NCI-H526 treated with DMSO at 0.1 percent for 48 hours (cell line): ENCODE results near the gene ATP8B1.
"Not testable (repeated sequence)": the region's sequence is repeated elsewhere in the genome, so short reads cannot be mapped to it uniquely, and the experiment has no call there.

Experiments
- DNase-seq: peaks from one replicate; lab custom pipeline; 2025; lab: John Stamatoyannopoulos, UW

Gene ATP8B1

DNA sequence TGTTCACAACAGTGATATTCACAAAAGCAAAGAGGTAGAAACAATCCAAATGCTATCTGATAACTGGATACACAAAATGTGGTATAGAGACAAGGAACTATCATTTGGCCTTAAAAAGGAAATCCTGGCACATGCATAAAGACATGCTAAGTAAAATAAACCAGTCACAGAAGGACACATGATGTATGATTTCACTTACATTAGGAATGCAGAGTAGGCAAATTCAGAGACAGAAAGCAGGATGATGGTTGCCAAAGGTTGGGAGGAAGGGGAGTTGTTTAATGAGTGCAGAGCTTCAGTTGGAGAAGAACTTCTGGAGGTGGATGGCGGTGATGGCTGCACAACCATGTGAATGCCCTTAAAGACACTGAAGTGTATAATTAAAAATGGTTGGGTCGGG lies 38.1 kb downstream of the ATP8B1 start:
- no peak for DNase-seq

DNA sequence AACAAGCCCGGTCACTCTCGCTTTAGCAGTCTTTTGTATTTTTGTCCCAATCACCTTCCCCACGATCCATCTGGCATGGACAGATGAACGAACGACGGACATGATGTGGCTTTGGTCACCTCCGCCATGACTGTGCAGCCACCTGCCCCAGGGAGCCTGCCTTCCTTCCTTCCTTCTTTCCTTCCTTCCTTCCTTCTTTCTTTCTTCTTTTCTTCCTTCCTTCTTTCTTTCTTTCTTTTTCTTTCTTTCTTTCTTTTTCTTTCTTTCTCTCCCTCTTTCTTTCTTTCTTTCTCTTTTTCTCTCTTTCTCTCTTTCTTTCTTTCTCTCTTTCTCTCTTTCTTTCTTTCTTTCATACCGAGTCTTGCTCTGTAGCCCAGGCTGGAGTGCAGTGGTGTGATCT lies 39.0 kb downstream of the ATP8B1 start:
- DNase-seq, result no peak

DNA sequence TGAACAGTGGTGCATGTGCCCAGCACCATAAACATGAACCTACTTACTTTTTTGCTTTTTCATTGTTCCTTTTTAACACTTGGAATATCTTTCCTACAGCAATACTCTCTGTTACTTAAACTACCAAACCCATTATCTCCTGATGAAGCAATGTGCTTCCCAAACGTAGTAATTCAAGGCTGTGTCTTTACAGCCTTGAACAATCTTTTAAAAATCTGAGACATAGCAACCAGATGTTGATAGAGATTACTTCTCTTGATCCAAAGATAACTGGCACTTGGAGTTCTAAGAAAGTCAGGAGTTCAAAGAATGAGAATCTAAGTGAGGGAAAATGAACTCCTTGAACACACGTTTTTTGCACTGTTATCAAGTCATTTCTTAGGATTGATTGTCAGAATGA lies 40.4 kb downstream of the ATP8B1 start:
- no peak for DNase-seq

DNA sequence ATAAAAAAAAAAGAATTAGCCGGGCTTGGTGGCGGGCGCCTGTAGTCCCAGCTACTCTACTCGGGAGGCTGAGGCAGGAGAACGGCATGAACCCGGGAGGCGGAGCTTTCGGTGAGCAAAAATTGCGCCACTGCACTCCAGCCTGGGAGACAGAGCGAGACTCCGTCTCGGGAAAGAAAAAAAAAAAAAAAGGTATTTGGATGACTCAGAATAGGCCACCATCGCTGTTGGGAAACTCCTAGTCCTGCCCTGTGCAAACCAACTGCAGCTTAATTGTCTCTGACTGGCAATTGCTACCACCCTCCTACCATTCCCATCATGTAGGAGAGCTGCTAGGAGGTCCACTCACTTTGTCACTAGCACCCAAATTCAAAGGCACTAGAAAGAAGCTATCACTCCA lies 43.5 kb downstream of the ATP8B1 start:
- no peak for DNase-seq

DNA sequence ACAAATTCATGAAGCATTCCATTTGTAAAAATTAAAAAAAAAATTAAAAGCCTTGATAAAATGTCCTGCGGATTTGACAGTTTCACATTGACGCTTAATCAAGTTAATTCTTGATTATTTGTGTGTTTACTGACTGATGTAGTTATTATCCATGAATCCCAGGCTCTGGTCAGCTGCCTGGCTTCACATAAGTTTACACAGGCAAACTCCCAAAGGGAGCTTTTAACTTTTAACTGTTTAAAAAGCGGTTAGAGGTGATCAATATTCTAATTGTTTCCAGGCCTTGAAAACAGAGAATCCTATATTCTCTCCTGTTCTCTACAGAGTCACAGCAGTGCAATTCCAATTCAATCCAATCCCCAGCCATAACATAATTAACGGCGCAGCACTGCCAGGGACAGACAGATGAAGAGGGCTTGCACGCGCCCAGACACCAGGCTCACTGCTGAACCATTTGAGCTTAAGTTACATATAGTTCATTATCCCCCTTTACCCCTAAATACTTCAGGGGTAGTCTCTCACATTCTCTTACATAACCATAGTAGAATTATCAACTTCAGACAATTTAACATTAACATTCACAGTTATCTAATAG lies 47.5 kb downstream of the ATP8B1 start:
- no peak for DNase-seq

DNA sequence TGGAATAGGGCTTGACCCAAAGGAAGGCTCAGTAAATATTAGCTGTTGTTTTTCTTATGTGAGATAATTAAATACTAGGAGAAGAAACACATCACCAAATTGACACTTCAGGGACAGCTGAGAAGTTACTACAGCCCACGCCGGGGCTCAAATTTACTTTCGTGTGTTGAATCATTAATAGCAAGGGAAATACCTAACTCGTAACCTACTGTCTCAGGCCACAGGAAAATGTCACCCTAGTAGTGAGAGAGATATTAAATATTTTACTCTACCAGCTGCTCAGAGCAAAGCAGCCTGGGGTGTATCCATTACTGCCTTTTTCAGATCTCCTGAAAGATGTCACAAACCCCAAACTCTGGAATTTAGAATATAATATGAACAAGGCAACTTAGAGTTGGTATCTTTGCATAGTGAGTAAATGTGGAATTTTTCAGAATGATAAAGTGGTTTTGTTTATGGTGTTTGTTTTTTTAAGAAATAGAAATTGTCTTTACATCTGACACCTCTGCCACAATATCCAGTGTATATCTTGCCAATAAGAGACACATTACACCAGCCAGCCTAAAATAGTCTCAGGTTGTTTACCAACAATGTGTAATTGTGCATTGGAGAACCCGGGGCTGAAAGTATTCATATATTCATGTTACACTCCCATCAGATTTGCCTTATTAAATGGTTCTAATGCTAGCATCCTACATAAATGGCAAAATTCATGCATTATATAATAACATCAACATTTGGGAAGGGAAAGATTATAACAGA lies 48.4 kb downstream of the ATP8B1 start:
- no peak for DNase-seq

DNA sequence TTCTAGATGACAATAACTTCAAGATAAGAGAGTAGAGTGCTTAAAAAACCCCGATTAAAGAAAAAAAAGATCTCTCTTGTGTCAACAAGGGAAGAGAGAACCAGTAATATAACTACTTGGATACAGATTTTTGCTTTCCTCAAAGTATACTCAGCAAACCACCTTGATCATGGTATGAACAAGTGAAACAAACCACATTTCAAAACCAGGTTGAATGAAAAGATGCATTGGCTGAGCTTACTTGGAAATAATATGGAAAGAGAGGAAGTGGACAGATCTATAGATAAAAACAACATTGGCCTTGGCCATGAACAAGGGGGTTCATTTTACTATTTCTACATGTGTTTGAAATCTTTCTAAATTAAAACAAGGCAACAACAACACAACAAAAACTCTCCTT lies 50.1 kb downstream of the ATP8B1 start:
- DNase-seq, result no peak

DNA sequence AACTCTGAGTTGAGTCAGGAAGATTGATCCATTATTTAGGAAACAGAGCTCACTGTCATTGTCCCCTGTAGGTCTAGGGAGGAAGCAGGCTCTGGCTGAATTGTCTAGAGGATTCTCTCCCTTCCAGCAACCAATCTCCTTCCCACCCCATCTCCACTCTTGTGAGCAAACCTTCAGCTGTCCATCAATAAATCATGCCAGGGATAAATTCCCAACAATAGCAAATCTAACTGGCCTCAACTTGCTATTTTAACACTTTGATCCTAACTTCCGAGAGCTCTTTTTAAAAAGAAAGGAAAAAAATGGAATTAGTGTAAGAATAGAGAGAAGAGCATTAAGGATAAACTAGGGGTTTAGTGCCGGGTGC lies 53.5 kb downstream of the ATP8B1 start:
- no peak for DNase-seq

DNA sequence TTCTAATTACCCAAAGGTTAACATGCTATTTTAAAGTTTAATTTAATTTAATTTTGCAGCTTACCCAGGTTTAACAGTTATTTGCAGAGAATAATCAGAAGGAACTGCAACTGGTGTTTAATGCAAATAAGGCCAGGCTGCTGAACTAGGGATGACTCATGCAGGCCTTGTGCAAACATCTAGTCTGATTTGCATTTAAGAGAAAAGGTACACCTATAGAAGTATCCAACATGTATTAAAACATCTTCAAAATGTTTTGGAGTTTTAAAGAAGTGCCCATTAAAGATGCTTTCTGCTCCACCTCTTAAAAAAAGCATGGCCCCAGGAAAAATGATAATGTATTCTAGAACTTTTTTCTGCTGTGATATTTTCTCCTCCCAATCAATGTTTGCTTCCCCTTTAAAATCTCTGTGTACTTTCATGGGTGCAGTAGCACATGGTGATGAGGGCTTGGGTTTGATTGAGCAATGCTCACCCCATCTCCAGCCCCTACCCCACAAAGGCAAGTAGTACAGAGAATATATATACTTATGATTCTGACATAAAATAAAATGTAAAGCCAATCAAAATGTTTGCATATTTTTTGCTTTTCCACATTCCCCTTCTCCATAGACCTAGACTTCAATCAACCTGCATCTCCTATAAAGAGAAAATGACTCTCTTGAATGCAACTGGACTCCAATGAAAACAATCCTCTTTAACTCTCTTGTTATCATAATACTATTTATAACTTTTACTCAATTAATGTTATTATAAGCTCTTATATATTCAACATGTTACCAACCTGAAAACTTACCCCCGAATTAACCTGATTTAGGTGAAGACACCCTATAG lies 54.1 kb downstream of the ATP8B1 start:
- DNase-seq, result peak; percentile 86

DNA sequence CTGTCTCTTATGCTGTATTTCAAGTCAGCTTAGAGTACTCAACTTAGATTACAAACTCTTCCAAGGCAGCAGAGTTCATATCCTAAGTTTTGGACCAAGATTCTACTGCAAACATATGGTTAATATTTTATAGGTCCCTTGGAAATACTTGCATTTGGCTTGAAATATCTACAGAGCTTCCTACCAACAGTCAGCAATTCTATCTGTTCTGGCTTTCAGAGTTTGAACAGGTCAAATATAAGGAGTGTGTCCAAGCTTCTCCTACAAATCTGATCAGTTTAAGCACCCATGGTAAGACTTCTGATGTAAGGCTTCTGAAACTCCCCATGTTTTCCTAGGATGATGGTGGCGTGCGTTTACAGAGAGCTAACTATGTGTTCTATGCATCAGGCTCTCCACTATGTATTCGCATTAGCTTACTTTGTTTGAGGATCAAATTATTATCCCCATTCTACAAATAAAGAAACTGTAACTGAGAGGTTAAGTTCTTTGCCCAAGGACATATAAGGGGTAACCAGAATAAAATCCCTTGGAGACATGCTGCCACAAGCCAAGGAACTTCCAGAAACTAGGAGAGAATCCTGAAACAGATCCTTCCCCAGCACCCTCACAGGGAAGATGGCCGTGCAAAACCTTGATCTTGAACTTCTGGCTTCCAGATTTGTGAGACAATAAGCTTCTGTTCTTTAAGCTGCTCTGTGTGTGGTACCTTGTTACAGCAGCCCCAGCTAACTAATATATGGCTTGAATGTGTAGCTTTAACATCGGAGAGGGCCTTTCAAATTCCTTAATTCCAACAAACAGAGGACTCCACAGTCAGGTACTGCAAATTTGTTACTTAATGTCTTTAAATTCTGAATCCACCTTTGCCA lies 55.1 kb downstream of the ATP8B1 start:
- DNase-seq, result peak; percentile 72

DNA sequence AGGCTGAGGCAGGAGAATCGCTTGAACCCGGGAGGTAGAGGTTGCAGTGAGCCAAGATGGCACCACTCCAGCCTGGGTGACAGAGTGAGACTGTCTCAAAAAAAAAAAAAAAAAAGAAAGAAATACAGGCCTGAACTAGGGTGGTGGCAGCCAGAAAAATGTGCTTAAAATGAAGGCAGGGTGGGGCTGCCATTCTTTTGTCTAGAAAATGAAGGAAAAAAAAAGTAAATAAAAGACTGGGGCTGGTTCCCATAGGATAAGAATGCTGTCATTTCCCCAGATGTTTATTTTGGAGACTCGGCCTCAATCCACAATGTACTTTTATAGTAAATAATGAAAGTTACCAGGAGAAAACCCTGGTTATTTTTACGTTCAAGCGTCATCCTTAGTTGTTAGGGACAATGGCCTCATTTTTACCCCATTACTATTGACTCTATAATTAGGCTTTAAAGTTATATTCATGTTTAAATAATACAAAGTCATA lies 58.9 kb downstream of the ATP8B1 start:
- DNase-seq, result no peak

DNA sequence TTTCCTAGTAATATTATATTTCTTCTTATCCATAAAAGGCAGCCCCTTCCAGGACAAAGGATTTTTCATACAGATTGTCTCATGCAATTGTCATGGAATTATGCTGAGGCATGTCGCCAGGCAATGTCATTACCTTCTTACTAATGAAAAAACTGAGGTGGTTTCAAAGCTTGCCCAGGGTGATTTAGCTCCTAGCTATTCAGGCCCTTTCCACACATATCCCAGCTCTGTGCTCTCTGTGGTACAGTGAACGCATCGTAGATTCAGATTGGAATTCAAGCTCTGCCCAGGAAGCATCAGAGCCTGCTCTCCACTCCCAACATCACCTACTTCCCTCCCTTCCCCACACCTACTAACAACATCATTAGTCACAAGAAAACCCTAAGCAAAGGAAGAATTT lies 60.1 kb downstream of the ATP8B1 start:
- DNase-seq, result no peak

DNA sequence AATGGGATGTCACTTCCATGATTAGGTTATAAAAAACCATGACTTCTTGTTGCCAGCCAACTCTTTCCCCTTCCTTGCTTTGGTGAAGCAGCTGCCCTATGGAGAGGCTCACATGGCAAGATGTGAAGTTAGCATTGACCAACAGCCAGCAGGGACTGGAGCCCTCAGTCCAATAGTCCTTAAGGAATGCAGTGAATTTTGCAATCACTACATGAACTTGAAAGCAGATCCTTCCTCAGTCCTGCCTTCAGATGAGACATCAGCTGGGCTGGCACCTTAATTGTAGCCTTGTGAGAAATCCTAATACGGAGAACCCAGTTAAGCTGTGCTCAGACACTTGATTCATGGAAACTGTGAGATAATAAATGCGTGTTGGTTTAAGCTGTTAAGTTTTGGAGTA lies 61.8 kb downstream of the ATP8B1 start:
- DNase-seq, result no peak

DNA sequence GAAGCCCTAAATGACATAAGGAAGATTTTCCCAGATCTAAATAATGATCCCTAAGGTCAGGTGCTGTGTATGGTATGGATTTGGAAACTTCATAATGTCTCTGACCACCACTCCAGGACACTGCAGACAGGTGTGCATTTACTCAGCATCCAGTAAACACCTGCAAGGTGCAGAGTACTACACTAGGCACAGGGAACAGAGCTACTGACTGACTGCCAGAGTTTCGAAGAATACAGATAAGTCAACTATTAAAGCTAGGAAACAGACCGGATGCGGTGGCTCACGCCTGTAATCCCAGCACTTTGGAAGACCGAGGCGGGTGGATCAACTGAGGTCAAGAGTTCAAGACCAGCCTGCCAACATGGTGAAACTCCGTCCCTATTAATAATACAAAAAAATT lies 65.0 kb downstream of the ATP8B1 start:
- DNase-seq, result no peak

DNA sequence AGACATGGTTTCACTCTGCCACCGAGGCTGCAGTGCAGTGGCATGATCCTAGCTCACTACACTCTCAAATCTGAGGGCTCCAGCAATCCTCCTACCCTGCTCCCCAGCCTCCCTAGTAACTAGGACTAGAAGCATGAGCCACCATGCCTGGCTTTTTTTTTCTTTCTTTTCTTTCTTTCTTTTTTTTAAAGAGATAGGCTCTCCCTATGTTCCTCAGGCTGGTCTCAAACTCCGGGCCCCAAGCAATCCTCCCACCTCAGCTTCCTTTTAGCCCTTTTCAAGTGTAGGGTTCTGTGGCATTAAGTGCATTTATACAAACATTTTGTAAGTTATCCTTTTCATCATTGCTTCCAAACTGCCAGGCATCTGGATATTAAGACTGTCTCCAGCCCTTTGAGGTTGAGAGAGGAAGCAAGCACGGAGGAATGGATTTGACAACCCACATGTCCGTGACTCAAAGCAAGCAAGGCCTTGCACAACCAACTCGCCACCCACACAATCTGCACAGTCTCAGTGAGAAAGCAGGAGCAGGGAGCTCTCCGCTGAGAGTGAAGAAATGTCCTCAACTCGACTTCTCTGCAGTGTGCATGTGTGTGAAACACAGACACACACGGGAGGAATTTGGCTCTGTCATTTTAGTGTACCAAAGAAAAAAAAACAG lies 65.6 kb downstream of the ATP8B1 start:
- DNase-seq, result no peak

DNA sequence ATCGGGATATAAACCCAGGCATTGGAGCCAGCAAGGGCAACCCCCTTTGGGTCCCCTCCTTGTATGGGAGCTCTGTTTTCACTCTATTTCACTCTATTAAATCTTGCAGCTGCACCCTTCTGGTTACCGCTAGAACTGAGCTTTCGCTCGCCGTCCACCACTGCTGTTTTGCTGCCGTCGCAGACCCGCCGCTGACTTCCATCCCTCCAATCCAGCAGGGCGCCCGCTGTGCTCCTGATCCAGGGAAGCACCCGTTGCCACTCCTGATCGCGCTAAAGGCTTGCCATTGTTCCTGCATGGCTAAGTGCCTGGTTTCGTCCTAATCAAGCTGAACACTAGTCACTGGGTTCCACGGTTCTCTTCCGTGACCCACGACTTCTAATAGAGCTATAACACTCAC lies 68.1 kb downstream of the ATP8B1 start:
- DNase-seq, result not testable (repeated sequence)

DNA sequence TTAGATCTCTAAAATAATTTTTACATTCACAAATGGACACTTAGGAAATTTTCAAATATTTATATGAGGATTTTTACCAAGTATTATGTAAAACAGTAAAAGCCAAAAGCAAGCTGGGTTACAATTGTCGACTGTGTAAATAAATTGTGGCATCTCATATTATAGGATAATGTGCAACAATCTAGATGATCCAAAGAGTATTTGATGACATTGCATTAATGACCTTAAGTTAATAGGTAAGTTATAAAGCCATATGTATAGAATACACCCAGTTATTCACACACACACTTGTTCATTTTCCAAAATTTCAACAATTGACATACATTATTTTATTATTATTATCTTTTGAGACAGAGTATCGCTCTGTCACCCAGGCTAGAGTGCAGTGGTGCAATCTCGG lies 69.3 kb downstream of the ATP8B1 start:
- no peak for DNase-seq

DNA sequence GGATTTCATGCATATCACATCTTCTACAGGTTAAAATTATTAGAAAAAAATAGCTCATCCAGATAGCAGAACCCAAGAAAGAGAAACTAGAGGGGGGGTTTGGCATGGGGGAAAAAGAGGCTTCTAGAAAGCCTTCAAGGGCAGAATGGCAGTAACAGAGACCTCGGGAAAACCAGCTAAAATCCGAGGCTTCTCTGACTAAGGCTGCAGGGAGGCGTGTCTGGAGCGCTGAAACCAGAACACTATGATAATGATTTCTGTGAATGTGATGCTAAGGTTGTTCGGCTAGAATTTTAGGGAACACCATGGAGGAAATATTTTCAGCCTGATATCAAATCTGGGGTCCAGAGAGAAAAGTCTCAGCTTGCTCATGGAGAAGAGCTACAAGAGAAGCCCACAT lies 73.0 kb downstream of the ATP8B1 start:
- no peak for DNase-seq

DNA sequence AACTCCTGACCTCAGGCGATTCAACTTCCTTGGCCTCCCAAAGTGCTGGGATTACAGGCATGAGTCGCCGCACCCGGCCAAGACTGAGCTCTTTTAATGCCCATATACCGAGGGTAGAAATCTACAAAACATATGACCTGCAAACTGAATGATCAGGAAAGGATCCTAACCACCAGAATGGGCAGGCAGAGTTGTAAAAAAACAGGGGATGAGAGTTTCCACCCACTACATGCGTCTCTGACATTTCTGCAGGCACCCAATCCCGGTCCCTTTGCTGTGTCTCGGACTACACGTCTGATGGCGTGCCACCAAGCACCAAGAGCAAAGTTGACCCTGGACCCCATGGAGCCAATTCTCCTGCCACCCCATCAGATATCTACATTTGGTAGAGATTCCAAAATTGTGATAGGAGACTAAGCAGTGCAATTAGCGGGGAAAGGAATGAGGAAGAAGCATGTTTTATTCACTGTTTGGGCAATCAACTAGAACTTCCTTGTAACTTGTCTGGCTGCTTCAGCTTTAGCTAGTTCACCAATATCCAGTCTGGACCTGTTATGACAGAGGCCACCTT lies 74.1 kb downstream of the ATP8B1 start:
- no peak for DNase-seq

DNA sequence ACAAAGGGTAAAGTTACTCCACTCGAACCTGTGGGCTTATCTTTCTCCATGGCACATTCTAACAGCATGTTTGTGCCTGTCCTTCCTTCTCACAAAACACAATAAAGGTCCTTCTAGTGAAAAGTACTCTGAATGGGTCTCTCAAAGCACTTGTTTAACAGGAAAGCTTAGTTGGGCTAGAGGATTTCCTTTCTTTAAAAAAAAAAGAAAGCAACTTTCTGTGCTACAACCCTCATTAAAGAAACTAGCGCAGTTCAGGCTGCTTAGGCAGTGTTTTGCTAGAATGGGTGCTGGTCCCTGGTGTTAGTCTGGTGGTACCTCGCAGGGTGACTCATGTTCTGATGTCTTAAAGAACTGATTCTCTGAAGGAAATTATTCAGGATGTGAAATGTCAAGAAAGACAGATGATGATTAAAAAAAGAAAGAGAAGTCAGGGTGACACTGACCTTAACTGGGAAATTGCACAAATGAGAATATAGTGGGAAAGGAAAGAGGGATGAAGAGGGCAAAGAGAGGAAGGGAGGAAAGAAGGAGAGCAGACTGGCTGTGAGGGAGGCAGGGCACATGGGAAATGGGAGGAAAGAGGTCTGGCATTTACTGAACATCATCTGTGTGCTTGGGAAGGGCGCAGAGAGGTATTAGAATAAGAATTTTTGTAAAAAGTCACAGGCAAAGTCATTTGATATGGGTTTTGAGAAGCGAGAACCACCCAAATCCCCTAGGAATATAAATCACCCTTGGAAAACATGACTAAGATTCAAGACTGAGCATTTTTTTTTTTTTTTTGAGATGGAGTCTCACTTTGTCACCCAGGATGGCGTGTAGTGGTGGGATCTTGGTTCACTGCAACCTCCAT lies 74.9 kb downstream of the ATP8B1 start:
- DNase-seq, result no peak
